H1 (cell line): ENCODE results near the gene BRAT1. TPM values are rescaled to one million over a fixed set of nuclear protein-coding genes. Genes with fewer than 3 reads are reported as not detected.

Experiments
- ASH2L ChIP-seq: fragments of 200-600, 300-600 bp; sonication (generic); IDR thresholded peaks from one replicate; pipeline ENCODE4 v1.7.1; 2017; ENCODE audit warnings: low read length
- CEBPB ChIP-seq: IDR thresholded peaks from 2 replicates; pipeline ENCODE4 v1.6.1; 2012; ENCODE audit warnings: low read depth, low read length
- NANOG ChIP-seq: IDR thresholded peaks from 2 replicates; pipeline ENCODE4 v1.6.1; 2011; ENCODE audit warnings: low read length, low read depth, mild to moderate bottlenecking, inconsistent platforms; ENCODE audit not compliant: insufficient read depth, poor library complexity, severe bottlenecking
- SIX5 ChIP-seq: IDR thresholded peaks from 2 replicates; pipeline ENCODE4 v1.6.1; 2011; ENCODE audit warnings: mild to moderate bottlenecking, low read depth, low read length
- polyA plus RNA-seq, 7 experiments: library from polyadenylated mRNA; depleted of rRNA in 3 of 7; stranded (reverse) in 5 of 7; unstranded in 2 of 7; fragments of >200 nt in 5 of 7; fragments of 200-250 nt in 2 of 7; gene quantifications; 1 replicate in 5 of 7; 2 replicates in 1 of 7; 4 replicates in 1 of 7; pipeline versions ENCODE4 v1.2.1 to v1.2.3, GENCODE V29; 2011 to 2013; ENCODE audit warnings: missing spikeins in 2 of 7, mixed read lengths in 2 of 7
- total RNA-seq: library from RNA; stranded (reverse); fragmentation: NEBNext Ultra II Directional; extraction: Animal tissue kit (Norgen Biotek cat#: 25700); gene quantifications from 2 replicates; pipeline ENCODE4 v1.2.1, GENCODE V29; 2021

The BRAT1 gene
- total and polyA plus RNA-seq, 2 of the 8 experiments (the other 6 are each of a cell fraction or from before 2014, with no cell fraction given) = 36.8 to 42.3 TPM

- TF ChIP-seq NANOG (no peak), ASH2L (no peak), CEBPB (no peak), SIX5 (no peak)
Observed at GRCh38 chr7:2566890-2567678, 11.8 kb upstream of the BRAT1 start (continued).
